SHP77 treated with DMSO at 0.1 percent for 48 hours (cell line): ENCODE measurements around the gene EIF1.
"Not testable (repeated sequence)": the region's sequence is repeated elsewhere in the genome, so short reads cannot be mapped to it uniquely, and the experiment has no call there.

ENCODE experiments used
- DNase-seq: peaks from one replicate; lab custom pipeline; 2025; lab: John Stamatoyannopoulos, UW

EIF1 gene

GRCh38 chr17:41700843-41701242 is 12.2 kb downstream of the EIF1 start:
- DNase-seq = not testable (repeated sequence)

- DNase-seq = no peak
Measured at GRCh38 chr17:41702712-41703111, 14.0 kb downstream of the EIF1 start.

- DNase-seq = peak; percentile 21
Measured at GRCh38 chr17:41705271-41705991, 16.7 kb downstream of the EIF1 start.

- no peak for DNase-seq
Measured at GRCh38 chr17:41707803-41708669, 19.4 kb downstream of the EIF1 start.

- no peak for DNase-seq
Measured at GRCh38 chr17:41710472-41711090, 21.9 kb downstream of the EIF1 start.

- no peak for DNase-seq
Measured at GRCh38 chr17:41711669-41712400, 23.1 kb downstream of the EIF1 start, which contains the start of gene GAST. Gene GAST, plus strand, starts transcription at chr17:41712331. Its CDS starts 3,106 bp downstream, at chr17:41715437.

GRCh38 chr17:41717408-41718286 is 29.0 kb downstream of the EIF1 start:
- DNase-seq = no peak

GRCh38 chr17:41718287-41718645 is 29.6 kb downstream of the EIF1 start:
- DNase-seq = no peak

- DNase-seq = no peak
Measured at GRCh38 chr17:41722231-41722630, 33.5 kb downstream of the EIF1 start.

GRCh38 chr17:41723801-41724475 is 35.3 kb downstream of the EIF1 start:
- no peak for DNase-seq

- DNase-seq = peak; percentile 90
Measured at GRCh38 chr17:41724476-41725050, 35.9 kb downstream of the EIF1 start.

- DNase-seq = no peak
Measured at GRCh38 chr17:41725134-41725533, 36.4 kb downstream of the EIF1 start.

- no peak for DNase-seq
Measured at GRCh38 chr17:41728056-41728455, 39.4 kb downstream of the EIF1 start.

GRCh38 chr17:41730479-41730878 is 41.8 kb downstream of the EIF1 start:
- DNase-seq = no peak

- DNase-seq = no peak
Measured at GRCh38 chr17:41731836-41732235, 43.2 kb downstream of the EIF1 start.

- DNase-seq = no peak
Measured at GRCh38 chr17:41733348-41734138, 44.9 kb downstream of the EIF1 start.

GRCh38 chr17:41734139-41734948 is 45.7 kb downstream of the EIF1 start, which contains the start of gene HAP1:
Gene HAP1, minus strand, starts transcription at chr17:41734643. Its CDS starts 9 bp downstream, at chr17:41734634.
- DNase-seq = no peak

- DNase-seq = no peak
Measured at GRCh38 chr17:41734949-41735313, 46.2 kb downstream of the EIF1 start.
